NB4 (cell line): Measurements from ENCODE around the gene ZNF770.

Experiments
- DNase-seq: peaks from one replicate; pipeline ENCODE4 v3.0.0; 2010; ENCODE audit warnings: low read depth
- H3K4me3 ChIP-seq: one replicate; pipeline ENCODE4 v1.5.1; 2011; ENCODE audit warnings: mild to moderate bottlenecking, low read depth, low read length, moderate library complexity
- MYC ChIP-seq: IDR thresholded peaks from 2 replicates; pipeline ENCODE4 v1.6.1; 2011; ENCODE audit warnings: low read depth, low read length
- POLR2A ChIP-seq: IDR thresholded peaks from 2 replicates; pipeline ENCODE4 v1.6.1; 2011; ENCODE audit warnings: mild to moderate bottlenecking; ENCODE audit not compliant: insufficient read length; ENCODE audit errors: extremely low read depth
- TF ChIP-seq, protein P1 (sequence below): IDR thresholded peaks from 2 replicates; pipeline ENCODE4 v1.6.1; 2011; ENCODE audit warnings: low read depth, low read length
- TF ChIP-seq, protein P2 (sequence below): IDR thresholded peaks from one replicate; pipeline ENCODE4 v1.5.1; 2012; ENCODE audit warnings: low read depth, low read length

The ZNF770 gene

DNA sequence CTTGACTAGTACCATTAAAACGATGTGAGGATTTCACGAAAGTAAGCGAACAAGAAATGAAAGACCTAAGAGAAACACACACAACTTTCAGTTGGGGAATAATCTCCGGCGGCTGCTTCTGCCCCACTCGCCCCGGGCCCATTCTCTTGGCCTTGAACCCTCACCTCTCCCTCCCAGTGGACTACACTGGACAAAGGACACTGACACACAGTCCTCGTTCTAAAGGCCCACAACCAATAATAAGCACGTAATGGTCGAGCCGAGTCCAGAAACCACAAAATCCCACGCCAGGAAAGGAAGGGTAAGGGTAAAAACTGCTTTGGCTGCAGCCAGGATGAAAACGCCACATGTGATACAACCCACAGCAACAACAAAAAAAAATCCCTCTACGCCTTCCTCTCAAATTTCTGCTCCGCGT lies 469 bp downstream of the ZNF770 start:
- no peak for TF ChIP-seq MYC
- TF ChIP-seq, protein P1, sequence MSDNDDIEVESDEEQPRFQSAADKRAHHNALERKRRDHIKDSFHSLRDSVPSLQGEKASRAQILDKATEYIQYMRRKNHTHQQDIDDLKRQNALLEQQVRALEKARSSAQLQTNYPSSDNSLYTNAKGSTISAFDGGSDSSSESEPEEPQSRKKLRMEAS: 0 out of 2 replicates have a peak, but pooled peaks have one; percentile 43
- H3K4me3 ChIP-seq: peak overlapping the region; percentile 100
- DNase-seq: no peak

DNA sequence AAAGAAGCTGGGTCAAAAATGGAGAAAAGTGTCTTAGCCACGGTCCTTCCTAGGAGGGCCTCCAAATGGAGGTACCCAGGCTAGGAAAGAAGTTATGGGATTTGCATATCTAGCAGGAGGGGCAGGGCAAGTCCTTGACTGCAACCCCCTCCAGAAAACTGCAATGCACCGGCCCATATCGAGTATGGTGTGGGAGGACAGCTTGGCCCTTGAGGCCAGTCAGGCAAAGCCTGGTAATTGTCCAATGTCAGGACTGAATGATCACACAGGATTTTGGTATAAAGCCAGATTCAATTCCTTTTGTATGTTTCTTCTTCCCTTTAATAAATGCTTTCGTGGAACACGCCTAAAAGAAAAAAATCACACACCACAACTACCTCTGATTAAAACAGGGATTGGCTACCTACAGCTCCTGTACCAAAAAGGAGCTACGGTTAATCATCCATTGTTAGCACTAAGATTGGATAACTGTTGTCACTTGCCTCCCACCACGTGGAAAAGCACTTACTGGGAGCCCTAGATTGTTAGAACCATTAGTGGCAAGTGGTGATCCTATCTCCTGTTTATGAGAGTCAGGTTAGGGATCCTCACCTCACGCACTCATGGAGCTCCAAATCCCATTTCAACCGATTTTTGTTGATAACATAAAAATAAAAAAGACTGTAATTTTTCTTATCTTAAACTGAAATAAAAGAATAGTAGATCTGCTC lies 1.2 kb downstream of the ZNF770 start:
- TF ChIP-seq MYC (no peak), POLR2A (no peak)
- TF ChIP-seq, protein P2, sequence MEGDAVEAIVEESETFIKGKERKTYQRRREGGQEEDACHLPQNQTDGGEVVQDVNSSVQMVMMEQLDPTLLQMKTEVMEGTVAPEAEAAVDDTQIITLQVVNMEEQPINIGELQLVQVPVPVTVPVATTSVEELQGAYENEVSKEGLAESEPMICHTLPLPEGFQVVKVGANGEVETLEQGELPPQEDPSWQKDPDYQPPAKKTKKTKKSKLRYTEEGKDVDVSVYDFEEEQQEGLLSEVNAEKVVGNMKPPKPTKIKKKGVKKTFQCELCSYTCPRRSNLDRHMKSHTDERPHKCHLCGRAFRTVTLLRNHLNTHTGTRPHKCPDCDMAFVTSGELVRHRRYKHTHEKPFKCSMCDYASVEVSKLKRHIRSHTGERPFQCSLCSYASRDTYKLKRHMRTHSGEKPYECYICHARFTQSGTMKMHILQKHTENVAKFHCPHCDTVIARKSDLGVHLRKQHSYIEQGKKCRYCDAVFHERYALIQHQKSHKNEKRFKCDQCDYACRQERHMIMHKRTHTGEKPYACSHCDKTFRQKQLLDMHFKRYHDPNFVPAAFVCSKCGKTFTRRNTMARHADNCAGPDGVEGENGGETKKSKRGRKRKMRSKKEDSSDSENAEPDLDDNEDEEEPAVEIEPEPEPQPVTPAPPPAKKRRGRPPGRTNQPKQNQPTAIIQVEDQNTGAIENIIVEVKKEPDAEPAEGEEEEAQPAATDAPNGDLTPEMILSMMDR: no peak
- TF ChIP-seq, protein P1: no peak
- DNase-seq: peak; percentile 11
- H3K4me3 ChIP-seq: peak overlapping the region; percentile 100

DNA sequence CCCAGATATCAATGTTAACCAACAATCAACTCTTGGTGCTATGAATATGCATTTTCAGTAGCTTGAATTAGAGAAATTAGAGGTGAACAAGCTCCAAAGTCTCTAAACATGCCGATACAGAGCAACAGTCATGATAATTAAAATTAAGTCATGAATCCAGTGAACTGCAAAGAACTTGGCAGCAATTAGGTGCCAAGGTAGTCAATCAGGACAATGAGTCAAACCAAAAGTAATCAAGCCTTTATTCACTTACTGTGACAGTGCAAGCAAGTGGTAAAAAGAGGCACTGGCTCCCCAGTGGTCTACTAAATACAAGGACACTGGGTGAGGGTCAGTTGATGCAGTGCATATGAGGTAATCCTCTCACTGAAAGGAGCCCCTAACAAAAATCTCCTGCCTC lies 1.8 kb downstream of the ZNF770 start:
- TF ChIP-seq POLR2A (no peak), MYC (no peak)
- TF ChIP-seq, protein P2: no peak
- TF ChIP-seq, protein P1: no peak
- DNase-seq: no peak
- H3K4me3 ChIP-seq: peak overlapping the region; percentile 100

DNA sequence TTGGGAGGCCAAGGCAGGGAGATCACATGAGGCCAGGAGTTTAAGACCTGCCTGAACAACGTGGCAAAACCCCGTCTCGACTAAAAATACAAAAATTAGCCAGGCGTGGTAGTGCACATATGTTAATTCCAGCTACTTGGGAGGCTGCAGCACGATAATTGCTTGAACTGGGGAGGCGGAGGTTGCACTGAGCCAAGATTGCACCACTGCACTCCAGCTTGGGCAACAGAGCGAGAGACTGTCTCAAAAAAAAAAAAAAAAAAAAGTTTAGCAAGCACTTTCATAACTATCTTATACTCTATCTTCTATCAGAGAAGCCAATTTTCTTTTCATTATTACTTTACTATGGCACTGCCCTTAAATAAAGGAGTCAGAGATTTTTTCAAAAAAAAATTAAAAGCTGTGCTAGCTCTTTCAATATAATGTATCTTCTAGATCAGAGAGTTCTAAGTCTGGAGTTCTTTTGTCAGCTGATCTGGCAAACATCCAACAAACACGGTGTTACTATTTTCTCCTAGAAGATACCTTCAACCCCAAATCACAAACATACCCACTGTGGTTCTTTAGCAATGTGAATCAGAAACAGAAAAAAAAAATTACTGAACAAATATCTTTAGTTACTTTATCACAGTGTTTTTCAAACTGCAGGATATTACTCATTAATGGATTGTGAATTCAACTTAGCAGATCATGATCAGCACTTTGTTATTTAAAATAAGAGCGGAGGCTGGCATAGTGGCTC lies 3.0 kb downstream of the ZNF770 start:
- H3K4me3 ChIP-seq: peak overlapping the region; percentile 3

DNA sequence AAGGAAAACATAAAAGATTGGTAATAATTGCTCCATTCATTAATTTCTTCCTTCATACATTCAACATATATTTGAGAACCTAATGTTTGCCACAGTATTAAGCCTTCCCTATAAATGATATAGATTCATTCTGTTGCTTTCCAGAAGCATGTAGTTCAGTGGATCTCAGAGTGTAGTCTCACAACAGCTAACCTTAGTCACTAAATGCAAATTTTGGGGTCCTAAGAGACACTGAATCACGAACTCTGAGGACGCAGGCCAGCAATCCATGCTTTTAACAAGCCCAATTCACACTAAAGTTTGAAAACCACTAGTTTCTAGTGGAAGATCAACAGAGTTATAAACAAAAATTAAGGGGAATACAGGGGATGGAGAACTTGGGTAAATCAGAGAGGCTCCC lies 11.3 kb downstream of the ZNF770 start:
- DNase-seq: no peak
- TF ChIP-seq MYC: no peak
- TF ChIP-seq, protein P1: no peak
- no peak for TF ChIP-seq POLR2A
- TF ChIP-seq, protein P2: no peak
- H3K4me3 ChIP-seq: no peak overlapping the region

More for the DNA sequence above, 3.0 kb downstream of the ZNF770 start:
- DNase-seq: no peak
- TF ChIP-seq, protein P2: no peak
- TF ChIP-seq MYC (no peak), POLR2A (no peak)
- TF ChIP-seq, protein P1: no peak

DNA sequence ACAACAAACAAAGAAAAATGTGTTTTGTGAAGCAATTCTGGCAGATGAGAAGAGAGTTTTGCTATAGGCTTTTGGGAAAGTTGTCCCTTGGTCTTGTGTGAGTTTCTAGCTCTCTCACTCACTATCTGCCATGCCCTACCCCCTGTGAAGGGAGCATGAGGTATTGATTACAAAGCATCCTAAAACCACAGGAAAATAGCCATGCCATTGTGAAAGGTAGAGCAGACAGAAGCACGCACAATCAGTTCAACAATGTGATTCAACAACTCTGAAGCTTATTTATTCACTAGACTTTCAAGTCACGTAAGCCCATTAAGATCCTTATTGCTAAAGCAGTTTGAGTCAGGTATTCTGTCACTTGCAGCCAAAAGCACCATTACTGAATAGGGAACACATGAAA lies 12.0 kb downstream of the ZNF770 start:
- H3K4me3 ChIP-seq: no peak overlapping the region
- TF ChIP-seq POLR2A: no peak
- TF ChIP-seq, protein P1: no peak
- TF ChIP-seq, protein P2: no peak
- TF ChIP-seq MYC: no peak
- DNase-seq: no peak
